ENCODE data around the gene BTBD9.
"Not testable (repeated sequence)": the region's sequence is repeated elsewhere in the genome, so short reads cannot be mapped to it uniquely, and the experiment has no call there.

The BTBD9 gene

GRCh38 chr6:38432479-38432878 is 207.2 kb downstream of the BTBD9 start:
- TF ChIP-seq POLR2A (IDR thresholded peaks at IDR 0.05; ENCODE audit: low read length) (no peak), GATA1 (IDR thresholded peaks at IDR 0.05; ENCODE audit: low read depth, low read length) (no peak)
- DNase-seq = no peak

- no peak for TF ChIP-seq GATA1 (IDR thresholded peaks at IDR 0.05; ENCODE audit: low read depth, low read length)
- no peak for TF ChIP-seq POLR2A (IDR thresholded peaks at IDR 0.05; ENCODE audit: low read length)
- no peak for DNase-seq
Measured at GRCh38 chr6:38432079-38432478, 207.7 kb downstream of the BTBD9 start.

DNA sequence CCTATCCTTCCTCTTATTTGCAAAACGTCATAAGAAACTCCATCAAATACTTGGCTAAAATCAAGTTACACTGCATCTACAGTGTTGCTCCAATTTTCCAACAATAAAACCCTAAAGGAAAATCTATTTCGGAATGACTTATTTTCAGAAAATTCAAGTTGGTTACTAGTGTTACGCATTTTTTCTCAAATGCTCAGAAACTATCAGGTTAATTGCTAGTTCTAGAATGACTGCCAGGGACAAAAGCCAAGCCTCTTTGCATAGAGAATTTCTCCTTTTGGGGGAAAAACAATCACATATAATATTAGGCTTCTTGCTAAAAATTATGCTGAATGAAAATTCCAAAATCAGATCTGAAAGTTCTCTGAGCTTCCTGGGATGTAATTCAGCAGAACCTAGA is 210.2 kb downstream of the BTBD9 start:
- DNase-seq = no peak
- TF ChIP-seq GATA1 (IDR thresholded peaks at IDR 0.05; ENCODE audit: low read depth, low read length) (no peak), POLR2A (IDR thresholded peaks at IDR 0.05; ENCODE audit: low read length) (no peak)

GRCh38 chr6:38427492-38428210 is 212.1 kb downstream of the BTBD9 start:
- DNase-seq = no peak
- TF ChIP-seq GATA1 (IDR thresholded peaks at IDR 0.05; ENCODE audit: low read depth, low read length) (no peak), POLR2A (IDR thresholded peaks at IDR 0.05; ENCODE audit: low read length) (no peak)

- DNase-seq = not testable (repeated sequence)
Measured at GRCh38 chr6:38425788-38426488, 213.8 kb downstream of the BTBD9 start.

DNA sequence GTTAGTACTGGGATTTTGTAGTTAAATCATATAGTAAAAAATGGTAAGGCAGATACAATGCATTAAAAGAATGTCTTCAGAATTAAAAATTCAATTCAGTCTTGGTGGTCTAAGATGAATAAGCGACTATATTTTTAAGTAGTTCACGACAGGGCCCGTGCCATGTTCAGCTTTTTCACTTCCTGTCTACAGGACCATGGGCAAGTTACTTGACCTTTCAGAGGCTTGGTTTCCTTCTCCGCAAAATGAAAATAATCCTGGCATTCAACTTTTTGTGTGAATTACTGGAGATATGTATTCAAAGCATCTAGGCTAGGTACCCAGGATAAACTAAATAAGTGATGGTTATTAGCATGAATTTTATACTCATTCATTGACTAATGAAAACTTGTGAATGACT is 216.0 kb downstream of the BTBD9 start:
- no peak for TF ChIP-seq GATA1 (IDR thresholded peaks at IDR 0.05; ENCODE audit: low read depth, low read length)
- TF ChIP-seq POLR2A (IDR thresholded peaks at IDR 0.05; ENCODE audit: low read length) = no peak
- no peak for DNase-seq

- no peak for DNase-seq
- TF ChIP-seq GATA1 (IDR thresholded peaks at IDR 0.05; ENCODE audit: low read depth, low read length) (no peak), POLR2A (IDR thresholded peaks at IDR 0.05; ENCODE audit: low read length) (no peak)
Measured at GRCh38 chr6:38420207-38420606, 219.5 kb downstream of the BTBD9 start.

- TF ChIP-seq GATA1 (IDR thresholded peaks at IDR 0.05; ENCODE audit: low read depth, low read length) (no peak), POLR2A (IDR thresholded peaks at IDR 0.05; ENCODE audit: low read length) (no peak)
Measured at GRCh38 chr6:38417521-38417920, 222.2 kb downstream of the BTBD9 start.

GRCh38 chr6:38415231-38416005 is 224.3 kb downstream of the BTBD9 start:
- DNase-seq = no peak
- no peak for TF ChIP-seq POLR2A (IDR thresholded peaks at IDR 0.05; ENCODE audit: low read length)
- no peak for TF ChIP-seq GATA1 (IDR thresholded peaks at IDR 0.05; ENCODE audit: low read depth, low read length)

More at GRCh38 chr6:38417521-38417920, 222.2 kb downstream of the BTBD9 start:
- DNase-seq = no peak

- TF ChIP-seq GATA1 (IDR thresholded peaks at IDR 0.05; ENCODE audit: low read depth, low read length) (no peak), POLR2A (IDR thresholded peaks at IDR 0.05; ENCODE audit: low read length) (no peak)
- DNase-seq = no peak
Measured at GRCh38 chr6:38413102-38413800, 226.5 kb downstream of the BTBD9 start.

- DNase-seq = no peak
- TF ChIP-seq POLR2A (IDR thresholded peaks at IDR 0.05; ENCODE audit: low read length) (no peak), GATA1 (IDR thresholded peaks at IDR 0.05; ENCODE audit: low read depth, low read length) (no peak)
Measured at GRCh38 chr6:38407192-38407591, 232.5 kb downstream of the BTBD9 start.

GRCh38 chr6:38406096-38406495 is 233.6 kb downstream of the BTBD9 start:
- TF ChIP-seq GATA1 (IDR thresholded peaks at IDR 0.05; ENCODE audit: low read depth, low read length) = no peak
- no peak for DNase-seq

- no peak for TF ChIP-seq POLR2A (IDR thresholded peaks at IDR 0.05; ENCODE audit: low read length)
- TF ChIP-seq GATA1 (IDR thresholded peaks at IDR 0.05; ENCODE audit: low read depth, low read length) = no peak
- DNase-seq = no peak
Measured at GRCh38 chr6:38404900-38405556, 234.7 kb downstream of the BTBD9 start.

Data from erythroblast (primary cell).